22Rv1 (cell line): ENCODE measurements around the gene UPK1A.

ENCODE experiments used
- CTCF ChIP-seq: fragments of 450-650 bp; IDR thresholded peaks from 2 replicates; pipeline ENCODE4 v1.5.1; 2017; ENCODE audit warnings: mild to moderate bottlenecking
- ZFX ChIP-seq: fragments of 450-650 bp; IDR thresholded peaks from 2 replicates; pipeline ENCODE4 v1.6.1; 2017; ENCODE audit warnings: antibody characterized with exemption, borderline replicate concordance

GRCh38 chr19:35721374-35721773, 55.1 kb downstream of the UPK1A start:
- TF ChIP-seq CTCF, result no peak
- TF ChIP-seq ZFX, result no peak
